Activated CD4-positive, alpha-beta T cell treated with anti-CD3 and anti-CD28 coated beads for 48 hours (primary cell): ENCODE data around the gene PDXP.
"Not testable (repeated sequence)": the region's sequence is repeated elsewhere in the genome, so short reads cannot be mapped to it uniquely, and the experiment has no call there.

ENCODE experiments used
- DNase-seq: peaks from one replicate; pipeline ENCODE4 v3.0.0-alpha.2; 2020

Gene PDXP

GRCh38 chr22:37650463-37651136 lies 7.9 kb upstream of the PDXP start:
- no peak for DNase-seq

- DNase-seq = no peak
Observed at GRCh38 chr22:37654563-37655251, 3.8 kb upstream of the PDXP start.

- no peak for DNase-seq
Observed at GRCh38 chr22:37655252-37655563, 3.3 kb upstream of the PDXP start.

DNA sequence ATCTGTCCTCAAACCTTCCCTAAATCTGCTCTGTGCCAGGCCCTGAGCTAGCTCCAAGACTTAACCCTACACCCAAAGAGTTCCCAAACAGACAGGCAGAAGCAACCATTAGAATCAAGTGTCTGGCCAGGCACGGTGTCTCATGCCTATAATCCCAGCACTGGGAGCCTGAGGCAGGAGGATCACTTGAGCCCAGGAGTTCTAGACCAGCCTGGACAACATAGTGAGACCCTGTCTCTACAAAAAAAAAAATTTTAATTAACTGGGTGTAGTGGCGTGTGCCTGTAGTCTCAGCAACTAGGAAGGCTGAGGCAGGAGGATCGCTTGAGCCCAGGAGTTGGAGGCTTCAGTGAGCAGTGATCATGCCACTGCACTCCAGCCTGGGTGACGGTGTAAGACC lies 1.9 kb upstream of the PDXP start:
- not testable (repeated sequence) for DNase-seq

DNA sequence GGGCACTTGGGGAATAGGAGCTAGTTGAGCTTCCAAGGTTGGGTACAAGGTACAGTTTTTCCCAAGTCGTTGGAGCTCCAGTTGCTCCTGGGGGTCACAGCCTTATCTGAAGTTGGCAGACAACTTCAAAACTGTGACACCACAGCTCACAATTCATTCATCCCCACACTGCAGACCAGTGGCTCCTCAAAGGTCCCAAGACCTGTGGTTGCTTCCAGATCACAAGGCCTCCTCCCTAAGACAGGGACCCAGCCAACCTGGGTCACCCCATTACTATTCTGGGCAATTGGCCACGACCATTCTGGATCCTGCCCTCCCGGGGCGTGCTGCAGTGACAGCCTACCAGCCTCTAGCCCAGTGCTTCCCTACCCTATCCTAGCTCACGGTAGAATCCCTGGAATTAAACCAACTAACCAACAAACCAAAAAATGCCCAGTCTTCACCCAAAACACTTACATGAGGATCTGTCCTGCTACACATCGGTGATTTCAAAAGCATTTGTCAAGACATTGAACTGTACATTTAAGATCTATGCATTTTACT lies 862 bp upstream of the PDXP start:
- no peak for DNase-seq

DNA sequence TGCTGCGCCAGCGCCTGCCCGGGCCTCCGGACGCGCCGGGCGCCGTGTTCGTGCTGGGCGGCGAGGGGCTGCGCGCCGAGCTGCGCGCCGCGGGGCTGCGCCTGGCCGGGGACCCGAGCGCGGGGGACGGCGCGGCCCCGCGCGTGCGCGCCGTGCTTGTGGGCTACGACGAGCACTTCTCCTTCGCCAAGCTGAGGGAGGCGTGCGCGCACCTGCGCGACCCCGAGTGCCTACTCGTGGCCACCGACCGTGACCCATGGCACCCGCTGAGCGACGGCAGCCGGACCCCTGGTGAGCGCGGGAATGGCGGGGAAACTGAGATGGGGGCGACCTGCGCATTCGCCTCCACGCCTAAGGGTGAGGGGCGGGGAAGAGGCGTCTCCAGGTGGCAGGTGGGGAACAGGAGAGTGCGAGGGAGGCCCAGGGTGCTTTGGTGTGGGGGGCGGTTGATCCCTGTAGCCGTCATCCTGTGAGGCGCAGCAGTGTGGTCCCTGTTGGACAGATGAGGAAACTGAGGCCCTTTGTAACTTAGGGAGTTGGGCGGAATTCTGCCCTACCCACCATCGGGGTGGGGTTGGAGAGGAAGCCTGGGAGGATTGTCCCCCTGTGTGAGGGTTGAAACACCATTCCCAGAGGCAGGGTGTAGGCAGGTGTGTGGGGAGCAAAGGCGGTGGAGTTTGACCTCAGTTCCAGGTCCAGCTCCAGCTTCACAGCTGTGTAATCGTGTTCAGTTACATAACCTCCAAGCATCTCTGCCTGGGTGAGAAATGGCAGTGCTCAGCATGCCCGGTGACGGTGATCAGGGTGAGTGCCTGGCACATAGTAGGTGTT lies 758 bp downstream of the PDXP start:
- no peak for DNase-seq

GRCh38 chr22:37659897-37660708 lies 1.6 kb downstream of the PDXP start:
- no peak for DNase-seq

- no peak for DNase-seq
Observed at GRCh38 chr22:37660709-37661045, 2.2 kb downstream of the PDXP start.

DNA sequence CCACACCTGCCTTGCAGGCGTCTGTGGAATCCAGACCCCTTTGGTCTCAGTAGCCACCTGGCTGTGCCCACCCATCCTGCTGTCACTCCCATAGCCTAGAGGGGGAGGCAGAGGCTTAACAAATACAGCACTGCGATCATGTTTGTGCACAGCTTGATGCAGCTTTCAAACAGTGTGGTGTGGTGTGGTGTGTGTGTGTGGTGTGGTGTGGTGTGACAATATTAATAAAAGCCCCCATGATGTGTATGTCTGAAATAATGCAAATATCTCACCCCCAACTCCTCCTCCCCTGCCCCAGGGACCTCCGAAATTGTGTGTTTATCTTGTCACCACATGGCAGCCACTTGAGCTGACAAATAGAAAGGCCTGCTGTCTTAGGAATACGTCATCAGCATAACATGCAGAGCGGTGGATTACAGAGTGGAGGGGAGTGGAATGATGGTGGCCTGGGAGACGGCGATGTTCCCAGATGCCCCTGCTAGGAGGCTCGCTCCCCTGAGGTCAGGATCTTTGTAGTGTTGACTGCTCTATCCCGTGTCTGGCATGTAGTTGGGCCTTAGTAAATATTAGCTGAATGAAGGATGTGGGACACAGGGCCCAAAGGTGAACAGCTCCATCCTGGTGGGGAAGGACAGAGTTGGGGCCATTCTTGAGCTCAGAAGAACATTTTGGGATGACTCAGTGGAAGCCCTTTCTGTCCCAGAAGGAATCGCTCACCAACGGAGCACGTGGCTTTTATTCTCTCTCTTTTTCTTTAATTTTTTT lies 2.8 kb downstream of the PDXP start:
- DNase-seq = no peak

DNA sequence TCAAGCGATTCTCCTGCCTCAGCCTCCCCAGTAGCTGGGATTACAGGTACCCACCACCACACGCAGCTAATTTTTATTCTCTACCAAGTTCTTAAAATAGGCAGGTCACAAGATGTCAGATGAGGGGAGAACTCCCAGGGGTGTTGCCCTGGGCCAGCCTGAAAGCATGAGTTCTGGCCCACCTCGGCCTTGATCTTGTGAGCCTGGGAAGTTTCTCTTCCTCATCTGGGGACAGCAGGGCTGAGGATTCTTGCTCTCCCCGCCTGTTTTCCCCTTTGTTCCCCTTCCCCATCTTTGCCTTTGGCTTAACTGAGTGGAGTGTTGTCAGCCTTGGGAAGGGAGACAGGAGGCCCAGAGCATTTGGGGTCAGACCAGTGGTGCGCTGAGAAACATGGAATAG lies 3.5 kb downstream of the PDXP start:
- DNase-seq = no peak

GRCh38 chr22:37663521-37664140 lies 5.1 kb downstream of the PDXP start:
- DNase-seq = no peak

- DNase-seq = no peak
Observed at GRCh38 chr22:37664249-37665101, 6.0 kb downstream of the PDXP start.

DNA sequence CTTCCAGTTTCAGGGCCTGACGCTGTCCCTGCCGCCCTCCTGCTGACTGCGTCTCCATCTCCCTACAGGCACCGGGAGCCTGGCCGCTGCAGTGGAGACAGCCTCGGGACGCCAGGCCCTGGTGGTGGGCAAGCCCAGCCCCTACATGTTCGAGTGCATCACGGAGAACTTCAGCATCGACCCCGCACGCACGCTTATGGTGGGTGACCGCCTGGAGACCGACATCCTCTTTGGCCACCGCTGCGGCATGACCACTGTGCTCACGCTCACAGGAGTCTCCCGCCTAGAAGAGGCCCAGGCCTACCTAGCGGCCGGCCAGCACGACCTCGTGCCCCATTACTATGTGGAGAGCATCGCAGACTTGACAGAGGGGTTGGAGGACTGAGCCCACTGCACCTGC lies 7.0 kb downstream of the PDXP start:
- no peak for DNase-seq

DNA sequence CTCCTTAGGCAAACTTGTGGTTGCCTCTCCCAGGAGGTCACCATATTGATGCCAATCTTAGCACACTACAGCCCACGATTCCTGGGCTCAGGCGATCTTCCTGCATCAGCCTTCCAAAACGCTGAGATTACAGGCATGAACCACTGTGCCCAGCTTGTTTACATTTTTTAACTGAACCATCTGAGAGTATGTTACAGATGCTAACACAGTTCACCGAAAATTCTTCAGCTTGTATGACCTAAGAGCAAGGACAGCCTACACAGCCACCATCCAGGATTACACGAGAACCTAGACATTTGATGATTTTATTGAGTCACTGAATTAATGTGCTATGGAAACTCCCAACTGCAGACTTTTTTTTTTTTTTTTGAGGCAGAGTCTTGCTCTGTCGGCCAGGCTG lies 11.1 kb downstream of the PDXP start:
- DNase-seq = no peak

DNA sequence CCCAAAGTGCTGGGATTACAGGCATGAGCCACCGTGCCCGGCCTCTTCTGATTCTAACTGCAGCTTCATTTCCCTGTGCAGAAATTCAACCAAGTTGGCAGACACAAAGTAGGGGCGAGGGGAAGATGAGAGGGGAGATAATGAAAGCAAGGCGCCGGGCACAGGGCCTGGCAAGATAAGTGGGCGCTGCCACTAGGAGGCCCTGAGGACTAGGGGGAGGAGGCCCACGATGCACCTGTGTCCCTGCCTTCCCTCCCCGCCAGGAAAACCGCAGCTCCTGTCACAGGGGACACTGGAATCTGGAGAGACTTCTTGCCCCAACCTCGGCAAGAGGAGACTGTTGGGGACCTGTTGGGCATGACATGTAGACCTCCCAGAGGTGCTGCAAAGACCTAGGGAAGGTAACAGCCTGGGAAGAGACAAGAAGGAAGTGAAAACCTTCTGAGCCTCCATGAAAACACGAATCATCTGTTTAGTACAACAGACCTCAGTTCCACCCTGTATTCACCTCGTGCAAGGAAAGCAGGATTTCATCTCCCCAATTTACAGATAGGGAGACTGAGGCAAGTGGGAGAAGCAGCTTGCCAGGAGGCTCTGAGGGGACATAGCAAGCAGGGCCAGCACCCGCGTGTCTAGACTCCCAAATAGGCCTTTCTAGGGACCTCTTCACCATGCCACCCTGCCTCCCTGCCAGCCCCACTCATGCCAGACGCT lies 13.8 kb downstream of the PDXP start:
- no peak for DNase-seq

GRCh38 chr22:37672920-37673455 lies 14.5 kb downstream of the PDXP start:
- peak; percentile 40 for DNase-seq

DNA sequence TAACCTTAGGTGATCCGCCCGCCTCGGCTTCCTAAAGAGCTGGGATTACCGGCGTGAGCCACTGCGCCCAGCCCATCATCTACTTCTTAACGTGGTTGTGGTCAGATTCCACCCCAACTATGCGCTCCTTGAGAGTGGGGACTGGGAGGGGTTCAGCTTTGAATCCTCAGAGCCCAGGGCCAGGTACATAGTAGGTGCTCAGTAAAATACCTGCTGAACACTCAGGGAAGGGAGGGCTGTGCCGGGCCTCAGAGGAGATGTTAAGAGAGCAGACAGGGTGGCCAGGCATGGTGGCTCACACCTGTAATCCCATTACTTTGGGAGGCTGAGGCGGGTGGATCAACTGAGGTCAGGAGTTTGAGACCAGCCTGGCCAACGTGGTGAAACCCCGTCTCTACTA lies 15.7 kb downstream of the PDXP start:
- no peak for DNase-seq

DNA sequence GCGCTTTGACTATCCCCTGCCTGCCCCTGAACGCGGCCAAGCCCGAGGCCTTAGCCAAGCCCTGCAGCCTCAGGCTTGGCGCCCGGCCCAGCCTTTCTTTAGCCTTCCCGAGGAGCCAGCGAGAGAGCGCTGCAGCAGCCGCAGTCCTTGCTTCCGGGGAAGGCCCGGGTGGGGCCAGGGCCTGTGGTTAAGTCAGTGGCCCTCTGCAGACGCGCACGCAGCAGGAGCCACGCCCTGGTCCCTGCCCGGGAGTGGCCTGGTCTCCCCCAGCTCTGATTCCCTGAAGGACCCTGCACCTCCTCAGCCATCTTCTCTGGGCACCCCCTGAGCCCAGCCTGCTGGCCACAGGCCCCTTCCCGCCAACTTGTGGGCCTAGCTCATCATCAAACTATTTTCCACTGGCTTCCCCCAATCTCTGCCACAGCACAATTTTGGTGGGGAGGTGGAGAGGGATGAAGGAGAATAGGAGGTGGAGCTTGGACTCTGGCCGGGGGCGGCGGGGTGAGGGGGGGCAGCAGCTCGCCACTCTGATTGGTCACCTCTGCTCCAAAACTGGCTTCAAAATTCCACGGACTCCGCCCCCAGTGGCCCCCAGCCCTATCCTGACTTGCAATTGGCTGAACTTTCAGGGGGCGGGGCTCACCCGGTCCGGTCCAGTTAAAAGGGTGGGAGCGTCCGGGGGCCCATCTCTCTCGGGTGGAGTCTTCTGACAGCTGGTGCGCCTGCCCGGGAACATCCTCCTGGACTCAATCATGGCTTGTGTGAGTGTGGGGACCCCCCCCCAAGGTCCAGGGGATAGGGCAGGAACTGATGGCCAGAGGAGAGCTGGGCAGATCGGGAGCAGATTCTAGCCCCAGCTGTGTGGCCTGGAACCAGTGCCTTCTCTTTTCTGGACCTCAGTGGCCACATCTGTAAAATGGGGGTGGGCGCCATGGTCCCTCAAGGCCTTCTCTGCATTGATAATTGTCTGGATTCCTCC lies 16.7 kb downstream of the PDXP start, which contains the start of gene LGALS1:
Gene LGALS1, plus strand, starts transcription at position 686 of the 979 bp plus-strand sequence. Its CDS starts 67 bp downstream, at position 753.
- peak; percentile 79 for DNase-seq
